H9 (cell line): ENCODE results near the gene NT5DC4. TPM values are rescaled to one million over a fixed set of nuclear protein-coding genes. Genes with fewer than 3 reads are reported as not detected.

Experiments used
- DNase-seq: peaks from one replicate; pipeline ENCODE4 v3.0.0-alpha.2; 2017
- H2AFZ ChIP-seq: one replicate; pipeline ENCODE4 v1.6.1; 2013; ENCODE audit warnings: mild to moderate bottlenecking, low read length, control low read depth, moderate library complexity
- H2AK5ac ChIP-seq: 2 replicates; pipeline ENCODE4 v1.6.1; 2013; ENCODE audit warnings: low read length, control low read depth, mixed read lengths; ENCODE audit not compliant: insufficient read length
- H2BK120ac ChIP-seq: one replicate; pipeline ENCODE4 v1.6.1; 2013; ENCODE audit warnings: low read depth, mild to moderate bottlenecking, low read length, control low read depth, inconsistent platforms; ENCODE audit not compliant: poor library complexity, severe bottlenecking
- H2BK12ac ChIP-seq: 2 replicates; pipeline ENCODE4 v1.6.1; 2013; ENCODE audit warnings: low read length, control low read depth, mixed read lengths, low read depth; ENCODE audit not compliant: insufficient read length
- H2BK15ac ChIP-seq: 2 replicates; pipeline ENCODE4 v1.6.1; 2013; ENCODE audit warnings: low read depth, low read length, control low read depth
- H2BK20ac ChIP-seq: one replicate; pipeline ENCODE4 v1.6.1; 2013; ENCODE audit warnings: low read depth, mild to moderate bottlenecking, low read length, control low read depth, inconsistent platforms; ENCODE audit not compliant: poor library complexity, severe bottlenecking
- H2BK5ac ChIP-seq: 2 replicates; pipeline ENCODE4 v1.6.1; 2013; ENCODE audit warnings: low read length, control low read depth, mixed read lengths; ENCODE audit not compliant: insufficient read length
- H3K14ac ChIP-seq: 2 replicates; pipeline ENCODE4 v1.6.1; 2013; ENCODE audit warnings: low read length, control low read depth; ENCODE audit not compliant: insufficient read depth
- H3K18ac ChIP-seq: 2 replicates; pipeline ENCODE4 v1.6.1; 2013; ENCODE audit warnings: low read depth, mild to moderate bottlenecking, mixed read lengths, low read length, control low read depth; ENCODE audit not compliant: insufficient read length
- H3K23ac ChIP-seq: 2 replicates; pipeline ENCODE4 v1.6.1; 2013; ENCODE audit warnings: low read length, control low read depth, mixed read lengths, low read depth; ENCODE audit not compliant: insufficient read length
- H3K23me2 ChIP-seq: 2 replicates; pipeline ENCODE4 v1.6.1; 2013; ENCODE audit warnings: low read depth, mild to moderate bottlenecking, mixed read lengths, low read length, control low read depth; ENCODE audit not compliant: insufficient read length, poor library complexity, severe bottlenecking
- H3K27ac ChIP-seq: 2 replicates; pipeline ENCODE4 v1.5.1; 2013; ENCODE audit warnings: low read length, control low read depth, mixed read lengths, low read depth; ENCODE audit not compliant: insufficient read length
- H3K27me3 ChIP-seq: 2 replicates; pipeline ENCODE4 v1.6.1; 2013; ENCODE audit warnings: low read length, control low read depth, inconsistent platforms; ENCODE audit not compliant: insufficient read depth
- H3K4ac ChIP-seq: 2 replicates; pipeline ENCODE4 v1.6.1; 2013; ENCODE audit warnings: low read depth, mild to moderate bottlenecking, control low read depth, inconsistent platforms, low read length, moderate library complexity
- H3K4me1 ChIP-seq: 2 replicates; pipeline ENCODE4 v1.6.1; 2013; ENCODE audit warnings: low read length, control low read depth, inconsistent platforms; ENCODE audit not compliant: insufficient read depth
- H3K4me2 ChIP-seq: 2 replicates; pipeline ENCODE4 v1.6.1; 2013; ENCODE audit warnings: low read length, control low read depth, mixed read lengths; ENCODE audit not compliant: insufficient read length, insufficient read depth
- H3K56ac ChIP-seq: 2 replicates; pipeline ENCODE4 v1.6.1; 2013; ENCODE audit warnings: low read depth, mild to moderate bottlenecking, mixed read lengths, low read length, control low read depth; ENCODE audit not compliant: insufficient read length
- H3K79me1 ChIP-seq: 2 replicates; pipeline ENCODE4 v1.6.1; 2013; ENCODE audit warnings: low read depth, mild to moderate bottlenecking, moderate library complexity, low read length, control low read depth, inconsistent platforms; ENCODE audit not compliant: insufficient read depth, poor library complexity, severe bottlenecking
- H3K79me2 ChIP-seq: 2 replicates; pipeline ENCODE4 v1.6.1; 2013; ENCODE audit warnings: low read length, control low read depth, inconsistent platforms; ENCODE audit not compliant: insufficient read depth
- H3K9ac ChIP-seq: 2 replicates; pipeline ENCODE4 v1.6.1; 2013; ENCODE audit warnings: low read length, control low read depth, mixed read lengths; ENCODE audit not compliant: insufficient read length; ENCODE audit errors: extremely low read depth
- H3K9me3 ChIP-seq: one replicate; pipeline ENCODE4 v1.6.1; 2013; ENCODE audit warnings: low read depth, low read length, inconsistent platforms; ENCODE audit not compliant: control insufficient read depth
- H3T11ph ChIP-seq: one replicate; pipeline ENCODE4 v1.6.1; 2013; ENCODE audit warnings: mild to moderate bottlenecking, low read length, control low read depth, inconsistent platforms
- H4K20me1 ChIP-seq: one replicate; pipeline ENCODE4 v1.6.1; 2013; ENCODE audit not compliant: control insufficient read depth, insufficient read length, insufficient read depth
- H4K5ac ChIP-seq: 2 replicates; pipeline ENCODE4 v1.6.1; 2013; ENCODE audit warnings: low read depth, mild to moderate bottlenecking, mixed read lengths, low read length, control low read depth; ENCODE audit not compliant: insufficient read length
- H4K8ac ChIP-seq: replicated peaks from 2 replicates; pipeline ENCODE4 v1.6.1; 2013; ENCODE audit warnings: low read length, control low read depth, mixed read lengths, low read depth; ENCODE audit not compliant: insufficient read length
- H4K91ac ChIP-seq: 2 replicates; pipeline ENCODE4 v1.6.1; 2013; ENCODE audit warnings: low read depth, mild to moderate bottlenecking, moderate library complexity, mixed read lengths, low read length, control low read depth; ENCODE audit not compliant: insufficient read length
- H3K27ac Mint-ChIP-seq, 3 experiments: 2 replicates in 2 of 3; 3 replicates in 1 of 3; pipeline ENCODE4 v1.8.0; 2020 to 2021; ENCODE audit warnings: mixed read lengths in 3 of 3, mild to moderate bottlenecking in 1 of 3, moderate library complexity in 1 of 3
- H3K27me3 Mint-ChIP-seq: 2 replicates; pipeline ENCODE4 v1.8.0; 2021; ENCODE audit warnings: low read depth, mild to moderate bottlenecking, moderate library complexity, mixed read lengths
- H3K36me3 Mint-ChIP-seq, 3 experiments: 2 replicates in 2 of 3; 3 replicates in 1 of 3; pipeline ENCODE4 v1.8.0; 2020 to 2021; ENCODE audit warnings: low read depth in 3 of 3, mixed read lengths in 3 of 3; ENCODE audit not compliant: insufficient read depth in 1 of 3
- H3K4me1 Mint-ChIP-seq, 2 experiments: 2 replicates each; pipeline ENCODE4 v1.8.0; 2020; ENCODE audit warnings: mixed read lengths in 2 of 2
- H3K4me3 Mint-ChIP-seq, 2 experiments: 2 replicates in 1 of 2; 3 replicates in 1 of 2; pipeline ENCODE4 v1.8.0; 2020 to 2021; ENCODE audit warnings: mild to moderate bottlenecking in 2 of 2, mixed read lengths in 2 of 2, moderate library complexity in 1 of 2
- H3K9me3 Mint-ChIP-seq, 2 experiments: 2 replicates in 1 of 2; 3 replicates in 1 of 2; pipeline ENCODE4 v1.8.0; 2020; ENCODE audit warnings: mild to moderate bottlenecking in 2 of 2, mixed read lengths in 2 of 2, moderate library complexity in 1 of 2
- WGBS: extraction: QIAGEN DNeasy Blood & Tissue Kit; methylation state at CpG from one replicate; pipeline ENCODE4 v1.1.7; 2013; ENCODE audit warnings: missing lambda C conversion rate, low lambda C conversion rate, mixed read lengths; ENCODE audit not compliant: insufficient read length; ENCODE audit errors: extremely low coverage; 5-methylcytosine and 5-hydroxymethylcytosine counted together
- total RNA-seq: library from RNA; stranded (reverse); gene quantifications from 2 replicates; pipeline ENCODE4 v1.2.1, GENCODE V29; 2021
- TF ChIP-seq, protein P1 (sequence below): fragments of 200-600 bp; sonication (generic); conservative IDR thresholded peaks from 3 replicates; pipeline ENCODE4 v1.8.0; 2021; ENCODE audit warnings: antibody characterized with exemption, mild to moderate bottlenecking

Gene NT5DC4
- total RNA-seq, 1 experiment from 2014 or later = not detected

DNA sequence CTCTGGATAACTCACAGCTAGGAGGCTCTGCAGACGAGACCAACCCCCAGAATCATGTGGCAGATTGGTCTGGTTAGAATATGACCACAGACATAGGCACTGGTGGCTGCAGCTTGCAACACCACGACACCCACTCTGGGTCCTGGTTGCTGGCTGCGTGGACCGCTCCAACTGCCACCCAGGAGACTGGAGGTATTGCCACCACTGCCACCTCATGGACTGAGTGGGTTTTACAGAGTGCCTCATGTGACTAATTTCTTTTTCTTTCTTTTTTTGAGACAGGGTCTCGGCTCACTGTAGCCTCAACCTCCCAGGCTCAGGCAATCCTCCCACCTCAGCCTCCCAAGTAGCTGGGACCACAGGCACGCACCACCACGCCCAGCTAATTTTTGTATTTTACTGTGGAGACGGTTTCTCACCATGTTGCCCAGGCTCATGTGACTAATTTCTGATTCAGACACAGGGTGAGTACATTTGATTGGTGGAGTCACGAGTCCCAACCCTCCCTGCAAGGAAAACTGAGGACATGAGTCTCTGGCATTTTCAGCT lies 29.9 kb upstream of the NT5DC4 start:
- Histone ChIP-seq H3K4ac (no peak overlapping the region), H2BK15ac (no peak overlapping the region), H2AFZ (no peak overlapping the region), H3K27me3 (no peaks in the 10 kb centered on the region), H3T11ph (no peak overlapping the region), H3K4me1 (peaks cover 2% of the 10 kb centered on the region; the same call in 1 of the 2 replicates), H4K8ac (no peak overlapping the region), H2BK5ac (no peak overlapping the region), H3K9me3 (no peaks in the 10 kb centered on the region), H3K4me2 (no peak overlapping the region), H3K18ac (no peak overlapping the region), H2BK20ac (no peak overlapping the region), H3K9ac (no peak overlapping the region), H2AK5ac (no peak overlapping the region), H3K23ac (no peak overlapping the region), H3K23me2 (no peaks in the 10 kb centered on the region), H3K27ac (no peak overlapping the region), H3K79me1 (no peaks in the 10 kb centered on the region), H3K14ac (no peak overlapping the region; the same call in 1 of the 2 replicates), H3K56ac (no peak overlapping the region), H4K91ac (no peak overlapping the region), H3K79me2 (no peaks in the 10 kb centered on the region), H2BK120ac (no peak overlapping the region), H2BK12ac (no peak overlapping the region), H4K5ac (no peak overlapping the region), H4K20me1 (no peaks in the 10 kb centered on the region)
- Mint-ChIP-seq H3K4me1 (peaks cover 8% of the 10 kb centered on the region in 2 experiments), H3K4me3 (no peak overlapping the region), H3K27me3 (no peaks in the 10 kb centered on the region; the same call in 1 of the 2 replicates), H3K9me3 (no peaks in the 10 kb centered on the region), H3K36me3 (no peaks in the 10 kb centered on the region), H3K27ac (no peak overlapping the region)
- TF ChIP-seq, protein P1, sequence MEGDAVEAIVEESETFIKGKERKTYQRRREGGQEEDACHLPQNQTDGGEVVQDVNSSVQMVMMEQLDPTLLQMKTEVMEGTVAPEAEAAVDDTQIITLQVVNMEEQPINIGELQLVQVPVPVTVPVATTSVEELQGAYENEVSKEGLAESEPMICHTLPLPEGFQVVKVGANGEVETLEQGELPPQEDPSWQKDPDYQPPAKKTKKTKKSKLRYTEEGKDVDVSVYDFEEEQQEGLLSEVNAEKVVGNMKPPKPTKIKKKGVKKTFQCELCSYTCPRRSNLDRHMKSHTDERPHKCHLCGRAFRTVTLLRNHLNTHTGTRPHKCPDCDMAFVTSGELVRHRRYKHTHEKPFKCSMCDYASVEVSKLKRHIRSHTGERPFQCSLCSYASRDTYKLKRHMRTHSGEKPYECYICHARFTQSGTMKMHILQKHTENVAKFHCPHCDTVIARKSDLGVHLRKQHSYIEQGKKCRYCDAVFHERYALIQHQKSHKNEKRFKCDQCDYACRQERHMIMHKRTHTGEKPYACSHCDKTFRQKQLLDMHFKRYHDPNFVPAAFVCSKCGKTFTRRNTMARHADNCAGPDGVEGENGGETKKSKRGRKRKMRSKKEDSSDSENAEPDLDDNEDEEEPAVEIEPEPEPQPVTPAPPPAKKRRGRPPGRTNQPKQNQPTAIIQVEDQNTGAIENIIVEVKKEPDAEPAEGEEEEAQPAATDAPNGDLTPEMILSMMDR = peak; percentile 65
- WGBS = no CpG with 5 or more reads among the region's 9 CpGs
- DNase-seq = peak; percentile 52
